H9 (cell line): ENCODE data around the gene CUBN. TPM values are rescaled to one million over a fixed set of nuclear protein-coding genes. Genes with fewer than 3 reads are reported as not detected.

Source experiments
- DNase-seq: peaks from one replicate; pipeline ENCODE4 v3.0.0-alpha.2; 2017
- H2AFZ ChIP-seq: one replicate; pipeline ENCODE4 v1.6.1; 2013; ENCODE audit warnings: mild to moderate bottlenecking, low read length, control low read depth, moderate library complexity
- H2AK5ac ChIP-seq: 2 replicates; pipeline ENCODE4 v1.6.1; 2013; ENCODE audit warnings: low read length, control low read depth, mixed read lengths; ENCODE audit not compliant: insufficient read length
- H2BK120ac ChIP-seq: one replicate; pipeline ENCODE4 v1.6.1; 2013; ENCODE audit warnings: low read depth, mild to moderate bottlenecking, low read length, control low read depth, inconsistent platforms; ENCODE audit not compliant: poor library complexity, severe bottlenecking
- H2BK12ac ChIP-seq: 2 replicates; pipeline ENCODE4 v1.6.1; 2013; ENCODE audit warnings: low read length, control low read depth, mixed read lengths, low read depth; ENCODE audit not compliant: insufficient read length
- H2BK15ac ChIP-seq: 2 replicates; pipeline ENCODE4 v1.6.1; 2013; ENCODE audit warnings: low read depth, low read length, control low read depth
- H2BK20ac ChIP-seq: one replicate; pipeline ENCODE4 v1.6.1; 2013; ENCODE audit warnings: low read depth, mild to moderate bottlenecking, low read length, control low read depth, inconsistent platforms; ENCODE audit not compliant: poor library complexity, severe bottlenecking
- H2BK5ac ChIP-seq: 2 replicates; pipeline ENCODE4 v1.6.1; 2013; ENCODE audit warnings: low read length, control low read depth, mixed read lengths; ENCODE audit not compliant: insufficient read length
- H3K14ac ChIP-seq: 2 replicates; pipeline ENCODE4 v1.6.1; 2013; ENCODE audit warnings: low read length, control low read depth; ENCODE audit not compliant: insufficient read depth
- H3K18ac ChIP-seq: 2 replicates; pipeline ENCODE4 v1.6.1; 2013; ENCODE audit warnings: low read depth, mild to moderate bottlenecking, mixed read lengths, low read length, control low read depth; ENCODE audit not compliant: insufficient read length
- H3K23ac ChIP-seq: 2 replicates; pipeline ENCODE4 v1.6.1; 2013; ENCODE audit warnings: low read length, control low read depth, mixed read lengths, low read depth; ENCODE audit not compliant: insufficient read length
- H3K23me2 ChIP-seq: 2 replicates; pipeline ENCODE4 v1.6.1; 2013; ENCODE audit warnings: low read depth, mild to moderate bottlenecking, mixed read lengths, low read length, control low read depth; ENCODE audit not compliant: insufficient read length, poor library complexity, severe bottlenecking
- H3K27ac ChIP-seq: 2 replicates; pipeline ENCODE4 v1.5.1; 2013; ENCODE audit warnings: low read length, control low read depth, mixed read lengths, low read depth; ENCODE audit not compliant: insufficient read length
- H3K27me3 ChIP-seq: 2 replicates; pipeline ENCODE4 v1.6.1; 2013; ENCODE audit warnings: low read length, control low read depth, inconsistent platforms; ENCODE audit not compliant: insufficient read depth
- H3K4ac ChIP-seq: 2 replicates; pipeline ENCODE4 v1.6.1; 2013; ENCODE audit warnings: low read depth, mild to moderate bottlenecking, control low read depth, inconsistent platforms, low read length, moderate library complexity
- H3K4me1 ChIP-seq: 2 replicates; pipeline ENCODE4 v1.6.1; 2013; ENCODE audit warnings: low read length, control low read depth, inconsistent platforms; ENCODE audit not compliant: insufficient read depth
- H3K4me2 ChIP-seq: 2 replicates; pipeline ENCODE4 v1.6.1; 2013; ENCODE audit warnings: low read length, control low read depth, mixed read lengths; ENCODE audit not compliant: insufficient read length, insufficient read depth
- H3K56ac ChIP-seq: 2 replicates; pipeline ENCODE4 v1.6.1; 2013; ENCODE audit warnings: low read depth, mild to moderate bottlenecking, mixed read lengths, low read length, control low read depth; ENCODE audit not compliant: insufficient read length
- H3K79me1 ChIP-seq: 2 replicates; pipeline ENCODE4 v1.6.1; 2013; ENCODE audit warnings: low read depth, mild to moderate bottlenecking, moderate library complexity, low read length, control low read depth, inconsistent platforms; ENCODE audit not compliant: insufficient read depth, poor library complexity, severe bottlenecking
- H3K79me2 ChIP-seq: 2 replicates; pipeline ENCODE4 v1.6.1; 2013; ENCODE audit warnings: low read length, control low read depth, inconsistent platforms; ENCODE audit not compliant: insufficient read depth
- H3K9ac ChIP-seq: 2 replicates; pipeline ENCODE4 v1.6.1; 2013; ENCODE audit warnings: low read length, control low read depth, mixed read lengths; ENCODE audit not compliant: insufficient read length; ENCODE audit errors: extremely low read depth
- H3K9me3 ChIP-seq: one replicate; pipeline ENCODE4 v1.6.1; 2013; ENCODE audit warnings: low read depth, low read length, inconsistent platforms; ENCODE audit not compliant: control insufficient read depth
- H3T11ph ChIP-seq: one replicate; pipeline ENCODE4 v1.6.1; 2013; ENCODE audit warnings: mild to moderate bottlenecking, low read length, control low read depth, inconsistent platforms
- H4K20me1 ChIP-seq: one replicate; pipeline ENCODE4 v1.6.1; 2013; ENCODE audit not compliant: control insufficient read depth, insufficient read length, insufficient read depth
- H4K5ac ChIP-seq: 2 replicates; pipeline ENCODE4 v1.6.1; 2013; ENCODE audit warnings: low read depth, mild to moderate bottlenecking, mixed read lengths, low read length, control low read depth; ENCODE audit not compliant: insufficient read length
- H4K8ac ChIP-seq: replicated peaks from 2 replicates; pipeline ENCODE4 v1.6.1; 2013; ENCODE audit warnings: low read length, control low read depth, mixed read lengths, low read depth; ENCODE audit not compliant: insufficient read length
- H4K91ac ChIP-seq: 2 replicates; pipeline ENCODE4 v1.6.1; 2013; ENCODE audit warnings: low read depth, mild to moderate bottlenecking, moderate library complexity, mixed read lengths, low read length, control low read depth; ENCODE audit not compliant: insufficient read length
- H3K27ac Mint-ChIP-seq, 3 experiments: 2 replicates in 2 of 3; 3 replicates in 1 of 3; pipeline ENCODE4 v1.8.0; 2020 to 2021; ENCODE audit warnings: mixed read lengths in 3 of 3, mild to moderate bottlenecking in 1 of 3, moderate library complexity in 1 of 3
- H3K27me3 Mint-ChIP-seq: 2 replicates; pipeline ENCODE4 v1.8.0; 2021; ENCODE audit warnings: low read depth, mild to moderate bottlenecking, moderate library complexity, mixed read lengths
- H3K36me3 Mint-ChIP-seq, 3 experiments: 2 replicates in 2 of 3; 3 replicates in 1 of 3; pipeline ENCODE4 v1.8.0; 2020 to 2021; ENCODE audit warnings: low read depth in 3 of 3, mixed read lengths in 3 of 3; ENCODE audit not compliant: insufficient read depth in 1 of 3
- H3K4me1 Mint-ChIP-seq, 2 experiments: 2 replicates each; pipeline ENCODE4 v1.8.0; 2020; ENCODE audit warnings: mixed read lengths in 2 of 2
- H3K4me3 Mint-ChIP-seq, 2 experiments: 2 replicates in 1 of 2; 3 replicates in 1 of 2; pipeline ENCODE4 v1.8.0; 2020 to 2021; ENCODE audit warnings: mild to moderate bottlenecking in 2 of 2, mixed read lengths in 2 of 2, moderate library complexity in 1 of 2
- H3K9me3 Mint-ChIP-seq, 2 experiments: 2 replicates in 1 of 2; 3 replicates in 1 of 2; pipeline ENCODE4 v1.8.0; 2020; ENCODE audit warnings: mild to moderate bottlenecking in 2 of 2, mixed read lengths in 2 of 2, moderate library complexity in 1 of 2
- CTCF ChIP-seq: fragments of 200-600 bp; sonication (generic); conservative IDR thresholded peaks from 3 replicates; pipeline ENCODE4 v1.8.0; 2021; ENCODE audit warnings: antibody characterized with exemption, mild to moderate bottlenecking
- WGBS: extraction: QIAGEN DNeasy Blood & Tissue Kit; methylation state at CpG from one replicate; pipeline ENCODE4 v1.1.7; 2013; ENCODE audit warnings: missing lambda C conversion rate, low lambda C conversion rate, mixed read lengths; ENCODE audit not compliant: insufficient read length; ENCODE audit errors: extremely low coverage; 5-methylcytosine and 5-hydroxymethylcytosine counted together
- total RNA-seq: library from RNA; stranded (reverse); gene quantifications from 2 replicates; pipeline ENCODE4 v1.2.1, GENCODE V29; 2021

The CUBN gene
- total RNA-seq, 1 experiment from 2014 or later = 0.26 TPM

GRCh38 chr10:17162828-17163227 lies 33.2 kb upstream of the CUBN start:
- H4K20me1 ChIP-seq = no peaks in the 10 kb centered on the region
- no peaks in the 10 kb centered on the region for H3K27me3 Mint-ChIP-seq
- H3K23ac ChIP-seq = peak overlapping the region; percentile 31
- no peak overlapping the region for H4K8ac ChIP-seq
- H3K27ac ChIP-seq = no peak overlapping the region
- H3K56ac ChIP-seq = no peak overlapping the region
- no peak overlapping the region for H3K9ac ChIP-seq
- H3K79me1 ChIP-seq = no peaks in the 10 kb centered on the region
- H3K4me2 ChIP-seq = no peak overlapping the region
- no peak overlapping the region for H3K14ac ChIP-seq
- H2BK20ac ChIP-seq = no peak overlapping the region
- H3K79me2 ChIP-seq = no peaks in the 10 kb centered on the region
- no peak overlapping the region for H3K4ac ChIP-seq
- H3K27ac Mint-ChIP-seq = no peak overlapping the region
- H4K91ac ChIP-seq = no peak overlapping the region
- no peak overlapping the region for H3K4me3 Mint-ChIP-seq
- no CpG with 5 or more reads among the region's 2 CpGs for WGBS
- no peak overlapping the region for H4K5ac ChIP-seq
- no peak overlapping the region for H2BK15ac ChIP-seq
- no peak overlapping the region for H2BK12ac ChIP-seq
- no peak overlapping the region for H3K18ac ChIP-seq
- H3K36me3 Mint-ChIP-seq = no peaks in the 10 kb centered on the region
- H3K4me1 Mint-ChIP-seq = no peaks in the 10 kb centered on the region
- no peaks in the 10 kb centered on the region for H3K9me3 Mint-ChIP-seq
- no peaks in the 10 kb centered on the region for H3K9me3 ChIP-seq
- TF ChIP-seq CTCF = no peak
- H3T11ph ChIP-seq = no peak overlapping the region
- no peak for DNase-seq
- H3K27me3 ChIP-seq = no peaks in the 10 kb centered on the region
- no peak overlapping the region for H2AFZ ChIP-seq
- no peak overlapping the region for H2BK5ac ChIP-seq
- H3K4me1 ChIP-seq = no peaks in the 10 kb centered on the region
- H2BK120ac ChIP-seq = no peak overlapping the region
- H2AK5ac ChIP-seq = no peak overlapping the region
- no peaks in the 10 kb centered on the region for H3K23me2 ChIP-seq
